Measurements from ENCODE around the gene PARVA.

PARVA gene

DNA sequence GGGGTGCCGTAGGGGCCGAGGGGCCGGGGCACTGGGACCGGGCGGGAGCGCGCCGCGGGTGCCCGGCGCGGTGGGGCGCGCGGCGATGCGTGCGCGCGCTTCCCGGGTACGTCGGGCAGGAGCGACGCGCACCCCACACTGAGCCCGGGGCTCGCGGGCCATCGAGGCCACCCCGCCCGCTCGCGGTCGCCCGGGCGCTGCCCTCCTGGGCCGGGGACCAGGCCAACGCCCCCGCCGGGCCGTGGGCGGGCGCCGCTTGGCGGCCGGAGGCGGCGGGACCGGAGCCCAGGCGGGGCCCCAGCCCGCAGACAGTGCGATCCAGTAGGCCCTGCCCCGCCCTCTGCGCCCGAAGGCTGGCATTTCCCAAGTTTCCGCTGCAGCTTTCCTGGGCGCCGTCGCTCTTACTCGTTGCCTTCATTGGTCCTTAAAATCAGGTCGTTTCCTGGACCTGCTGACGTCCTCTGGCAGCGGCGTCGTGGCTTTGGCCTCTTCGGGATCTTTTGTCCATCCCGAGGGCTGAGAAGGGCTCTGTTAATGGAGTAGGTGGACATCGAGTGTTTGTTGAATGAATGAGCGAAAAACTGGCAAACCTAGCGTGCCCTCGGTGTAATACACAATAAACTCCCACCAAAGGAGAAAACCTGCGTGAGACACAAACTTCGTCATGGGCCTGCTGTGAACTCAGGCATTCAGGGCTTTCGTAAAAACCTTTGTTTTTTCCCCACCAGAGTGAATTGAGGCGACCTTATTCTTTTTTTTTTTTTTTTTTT lies 638 bp downstream of the PARVA start:
- DNase-seq, result no peak

GRCh38 chr11:12380565-12381325 lies 3.4 kb downstream of the PARVA start:
- no peak for DNase-seq

DNA sequence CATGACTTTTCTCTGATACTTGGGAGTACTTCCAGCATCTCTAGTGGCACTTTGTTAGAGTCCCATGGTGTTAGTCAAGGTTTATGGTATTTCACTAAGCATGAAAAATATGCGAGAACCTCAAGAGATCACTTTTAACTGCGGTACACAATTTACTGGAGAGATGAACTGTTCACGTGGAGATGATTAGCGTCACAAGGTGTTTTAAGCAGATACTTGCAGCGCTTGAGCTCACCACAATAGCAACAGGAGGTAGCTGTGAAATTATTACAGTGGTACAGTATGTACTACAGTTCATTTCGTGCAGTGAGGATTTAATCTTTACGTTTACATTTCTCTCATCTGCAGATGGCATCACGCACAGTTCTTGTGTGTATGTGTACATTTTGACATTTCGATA lies 4.5 kb downstream of the PARVA start:
- DNase-seq, result no peak

GRCh38 chr11:12382451-12382850 lies 5.1 kb downstream of the PARVA start:
- no peak for DNase-seq

- no peak for DNase-seq
Observed at GRCh38 chr11:12386309-12386708, 8.9 kb downstream of the PARVA start.

GRCh38 chr11:12386745-12387144 lies 9.4 kb downstream of the PARVA start:
- DNase-seq, result no peak

- DNase-seq, result no peak
Observed at GRCh38 chr11:12388173-12388572, 10.8 kb downstream of the PARVA start.

GRCh38 chr11:12388939-12389670 lies 11.7 kb downstream of the PARVA start:
- DNase-seq, result no peak

- no peak for DNase-seq
Observed at GRCh38 chr11:12389676-12390657, 12.6 kb downstream of the PARVA start.

GRCh38 chr11:12390687-12391110 lies 13.3 kb downstream of the PARVA start:
- DNase-seq, result no peak

DNA sequence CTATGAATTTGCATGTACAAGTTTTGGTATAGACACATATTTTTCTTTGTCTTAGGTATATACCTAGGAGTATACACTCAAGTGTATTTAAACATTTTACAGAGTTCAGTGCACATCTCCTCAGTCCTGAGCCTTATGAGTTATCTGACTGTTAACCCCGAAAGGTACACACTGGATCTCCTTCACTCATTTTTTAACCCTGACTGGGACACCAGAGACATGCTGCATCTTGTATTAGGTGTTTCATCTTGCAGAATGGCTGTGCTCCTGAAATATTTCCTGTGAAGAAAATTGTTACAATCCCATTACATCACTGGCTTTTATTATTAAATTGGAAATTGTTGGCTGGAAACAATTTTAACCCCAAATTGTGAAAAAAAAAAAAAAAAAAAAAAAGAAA lies 15.3 kb downstream of the PARVA start:
- DNase-seq, result no peak

DNA sequence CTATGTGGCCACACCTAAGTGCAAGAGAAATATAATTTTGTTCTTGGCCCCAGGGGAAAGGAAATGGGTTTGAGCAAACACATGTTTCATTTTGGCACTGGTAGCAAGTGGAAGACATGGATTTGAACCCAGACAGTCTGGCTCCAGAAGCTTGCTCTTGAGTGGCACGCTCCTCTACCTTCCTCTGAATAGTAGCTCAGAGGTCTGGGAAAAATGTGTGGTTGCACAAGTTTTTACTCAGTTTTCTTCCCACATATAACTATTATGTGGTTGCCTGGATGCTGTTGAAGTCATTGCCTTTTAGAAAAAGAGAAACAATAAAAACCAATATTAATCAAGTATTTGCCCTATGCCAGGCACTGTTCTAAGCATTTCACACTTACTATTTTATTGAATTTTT lies 16.3 kb downstream of the PARVA start:
- no peak for DNase-seq

GRCh38 chr11:12394601-12395000 lies 17.2 kb downstream of the PARVA start:
- no peak for DNase-seq

- no peak for DNase-seq
Observed at GRCh38 chr11:12395333-12395732, 18.0 kb downstream of the PARVA start.

GRCh38 chr11:12397931-12398334 lies 20.6 kb downstream of the PARVA start:
- DNase-seq, result no peak

GRCh38 chr11:12399355-12399754 lies 22.0 kb downstream of the PARVA start:
- no peak for DNase-seq

DNA sequence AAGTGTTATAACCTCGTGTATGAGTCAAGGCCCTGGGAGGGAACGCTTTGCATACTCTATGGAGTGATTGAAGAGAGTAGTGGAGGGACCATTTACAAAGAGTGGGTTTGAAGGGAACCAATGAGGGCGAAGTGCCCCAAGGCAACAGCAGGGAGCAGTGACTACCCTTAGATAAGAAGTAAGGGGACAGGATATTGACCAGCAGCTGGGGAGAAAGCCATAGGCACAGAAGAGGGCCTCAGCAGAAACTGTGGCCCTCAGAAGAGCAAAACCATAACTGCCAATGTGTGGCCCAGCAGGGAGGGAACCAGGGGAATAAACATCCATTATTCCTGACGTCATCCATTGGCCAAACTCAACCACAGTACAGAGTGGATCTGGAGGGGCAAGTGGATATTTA lies 24.7 kb downstream of the PARVA start:
- DNase-seq, result no peak

DNA sequence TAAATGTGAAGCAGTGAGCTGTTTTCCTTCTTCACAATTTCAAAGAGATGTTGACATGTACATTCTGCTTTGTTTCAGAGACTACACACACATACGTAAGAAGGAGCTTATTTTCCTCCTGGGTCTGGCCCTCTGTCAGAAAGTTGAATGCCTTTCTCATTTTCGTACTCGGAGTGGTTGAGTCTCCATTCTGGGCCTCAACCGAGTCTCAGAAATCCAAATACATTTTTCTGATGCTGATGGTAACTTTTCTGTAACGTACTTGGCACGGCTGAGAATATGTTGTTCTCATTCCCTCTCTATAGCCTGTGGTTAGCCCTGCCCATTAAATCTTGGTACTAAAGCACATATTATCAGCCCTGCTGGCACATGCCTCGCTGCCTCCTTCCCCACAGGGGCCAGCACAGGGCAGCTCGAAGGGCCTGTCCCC lies 25.3 kb downstream of the PARVA start:
- DNase-seq, result no peak

DNA sequence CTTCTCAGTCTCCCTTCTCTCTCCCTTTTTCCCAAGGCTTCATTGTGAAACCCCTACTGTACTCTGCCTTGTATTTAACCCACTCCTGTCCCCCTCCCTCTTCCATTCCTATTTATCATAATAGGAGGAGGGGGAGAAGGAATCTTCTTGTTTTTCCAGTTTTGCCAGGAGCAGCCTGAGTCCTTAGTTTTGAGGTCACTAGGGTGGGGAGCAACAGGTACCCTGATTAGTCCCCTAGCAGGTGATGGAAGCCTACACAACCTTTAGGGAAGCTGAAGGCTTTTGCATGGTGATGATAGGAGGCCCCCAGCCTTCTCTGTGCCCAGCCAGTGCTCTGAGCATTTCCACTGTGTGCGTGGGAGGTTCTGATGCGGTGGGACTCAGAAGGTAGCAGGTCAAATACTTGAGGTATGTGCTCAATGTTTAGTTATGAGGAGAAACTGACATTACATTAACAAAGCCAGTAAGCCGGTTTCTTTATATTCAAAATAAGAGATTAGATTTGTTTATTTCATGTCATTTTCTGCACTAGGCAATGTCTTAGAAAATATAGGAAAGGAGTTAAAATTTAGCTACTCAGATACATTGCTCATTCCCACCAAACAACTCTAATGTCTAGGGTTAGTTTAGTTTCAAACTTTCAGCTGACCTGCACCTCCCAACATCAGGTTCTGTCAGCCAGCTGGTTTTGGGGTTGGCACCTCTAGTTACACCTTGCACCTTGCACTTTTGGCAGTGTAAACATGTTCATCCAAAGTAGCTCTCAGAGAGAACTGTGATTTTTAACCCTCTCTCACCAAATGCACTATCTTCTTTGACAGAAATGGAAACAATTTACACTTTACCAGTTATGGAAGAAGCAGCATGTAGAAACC lies 26.0 kb downstream of the PARVA start:
- no peak for DNase-seq

- DNase-seq, result no peak
Observed at GRCh38 chr11:12403997-12404350, 26.6 kb downstream of the PARVA start.

DNA sequence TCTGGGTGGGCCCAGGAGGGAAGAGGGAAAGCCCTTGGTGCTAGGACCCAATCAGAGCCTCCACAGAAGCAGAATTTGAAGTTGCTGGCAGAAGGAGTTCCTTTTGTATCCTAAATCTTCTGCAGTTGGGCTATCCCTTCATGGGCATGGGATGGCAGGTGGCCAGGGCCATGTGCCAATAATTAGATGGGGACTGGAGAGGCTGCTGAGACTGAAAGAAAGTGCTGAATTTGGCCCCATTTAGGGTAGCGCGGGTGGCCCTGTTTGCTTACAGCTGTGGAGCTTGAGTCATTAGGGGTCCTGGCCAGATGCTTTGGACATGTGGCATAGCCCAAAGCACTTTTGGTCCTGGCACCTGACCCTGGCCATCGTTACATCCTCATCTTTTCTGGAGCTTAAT lies 27.1 kb downstream of the PARVA start:
- no peak for DNase-seq

All from inflammatory macrophage (primary cell).